Mesenchymal stem cell (in vitro differentiated cells and primary cell): Measurements from ENCODE around the gene ZNF593.

Experiments
- DNase-seq: peaks from one replicate; pipeline ENCODE4 v3.0.0-alpha.2; 2013
- H2AFZ ChIP-seq: one replicate; pipeline ENCODE4 v1.6.1; 2013; ENCODE audit warnings: low read depth, mild to moderate bottlenecking, control low read depth, inconsistent platforms, low read length, moderate library complexity
- H2AK5ac ChIP-seq: 2 replicates; pipeline ENCODE4 v1.6.1; 2013; ENCODE audit warnings: low read length, moderate library complexity, mild to moderate bottlenecking, inconsistent platforms; ENCODE audit not compliant: severe bottlenecking
- H2BK120ac ChIP-seq: one replicate; pipeline ENCODE4 v1.6.1; 2013; ENCODE audit warnings: low read depth, mild to moderate bottlenecking, inconsistent platforms, low read length, moderate library complexity
- H2BK12ac ChIP-seq, 2 experiments: one replicate each; pipeline ENCODE4 v1.6.1; 2013; ENCODE audit warnings: inconsistent platforms in 2 of 2, low read length in 2 of 2, mild to moderate bottlenecking in 2 of 2, moderate library complexity in 2 of 2, control low read depth in 1 of 2
- H2BK15ac ChIP-seq: one replicate; pipeline ENCODE4 v1.6.1; 2013; ENCODE audit warnings: mild to moderate bottlenecking, low read depth, inconsistent platforms; ENCODE audit not compliant: poor library complexity, severe bottlenecking
- H2BK5ac ChIP-seq: 2 replicates; pipeline ENCODE4 v1.6.1; 2013; ENCODE audit warnings: low read depth, mild to moderate bottlenecking, low read length, control low read depth, inconsistent platforms; ENCODE audit not compliant: poor library complexity, severe bottlenecking
- H3K14ac ChIP-seq, 2 experiments: one replicate each; pipeline ENCODE4 v1.6.1; 2013; ENCODE audit warnings: inconsistent platforms in 2 of 2, low read length in 2 of 2, control low read depth in 1 of 2, mild to moderate bottlenecking in 1 of 2, moderate library complexity in 1 of 2
- H3K18ac ChIP-seq, 2 experiments: one replicate each; pipeline ENCODE4 v1.6.1; 2013; ENCODE audit warnings: inconsistent platforms in 2 of 2, low read length in 2 of 2, control low read depth in 1 of 2, low read depth in 1 of 2, mild to moderate bottlenecking in 1 of 2
- H3K23ac ChIP-seq, 2 experiments: one replicate each; pipeline ENCODE4 v1.6.1; 2013; ENCODE audit warnings: inconsistent platforms in 2 of 2, low read length in 2 of 2, mild to moderate bottlenecking in 2 of 2, moderate library complexity in 2 of 2, control low read depth in 1 of 2
- H3K27ac ChIP-seq: 2 replicates; pipeline ENCODE4 v1.5.1; 2013; ENCODE audit warnings: mild to moderate bottlenecking, moderate library complexity, low read length, control low read depth, inconsistent platforms; ENCODE audit not compliant: poor library complexity, severe bottlenecking
- H3K27me3 ChIP-seq, 2 experiments: 2 replicates each; pipeline versions ENCODE4 v1.6.1 to v1.7.0; 2013; ENCODE audit warnings: low read length in 2 of 2, mild to moderate bottlenecking in 2 of 2, moderate library complexity in 2 of 2, control low read depth in 1 of 2, inconsistent platforms in 1 of 2; ENCODE audit not compliant: control insufficient read depth in 1 of 2, insufficient read depth in 1 of 2
- H3K36me3 ChIP-seq, 2 experiments: 2 replicates each; pipeline versions ENCODE4 v1.6.1 to v1.7.0; 2013; ENCODE audit warnings: low read length in 2 of 2, control low read depth in 1 of 2, inconsistent platforms in 1 of 2, low read depth in 1 of 2, mild to moderate bottlenecking in 1 of 2; ENCODE audit not compliant: insufficient read depth in 2 of 2, control insufficient read depth in 1 of 2
- H3K4ac ChIP-seq, 2 experiments: one replicate each; pipeline ENCODE4 v1.6.1; 2013; ENCODE audit warnings: inconsistent platforms in 2 of 2, low read length in 2 of 2, mild to moderate bottlenecking in 2 of 2, moderate library complexity in 2 of 2, control low read depth in 1 of 2, low read depth in 1 of 2
- H3K4me1 ChIP-seq: 2 replicates; pipeline ENCODE4 v1.6.1; 2013; ENCODE audit warnings: low read depth, low read length, control low read depth; ENCODE audit not compliant: control insufficient read depth, insufficient read depth
- H3K4me2 ChIP-seq: 2 replicates; pipeline ENCODE4 v1.6.1; 2013; ENCODE audit warnings: low read length, mild to moderate bottlenecking, inconsistent platforms; ENCODE audit not compliant: poor library complexity, severe bottlenecking
- H3K4me3 ChIP-seq, 2 experiments: 2 replicates each; pipeline versions ENCODE4 v1.5.1 to v1.7.0; 2013; ENCODE audit warnings: low read length in 2 of 2, mild to moderate bottlenecking in 2 of 2, control low read depth in 1 of 2, low read depth in 1 of 2; ENCODE audit not compliant: insufficient read depth in 1 of 2
- H3K79me1 ChIP-seq: replicated peaks from 2 replicates; pipeline ENCODE4 v1.6.1; 2013; ENCODE audit warnings: mild to moderate bottlenecking, control low read depth, low read length, inconsistent platforms; ENCODE audit not compliant: poor library complexity, severe bottlenecking
- H3K9ac ChIP-seq: 2 replicates; pipeline ENCODE4 v1.7.0; 2013; ENCODE audit warnings: mild to moderate bottlenecking, low read length, moderate library complexity
- H3K9me3 ChIP-seq: 2 replicates; pipeline ENCODE4 v1.7.0; 2013; ENCODE audit warnings: mild to moderate bottlenecking, low read length; ENCODE audit not compliant: control insufficient read depth
- H4K8ac ChIP-seq: one replicate; pipeline ENCODE4 v1.6.1; 2013; ENCODE audit warnings: inconsistent platforms, mild to moderate bottlenecking, low read length, moderate library complexity
- H4K91ac ChIP-seq: one replicate; pipeline ENCODE4 v1.6.1; 2013; ENCODE audit warnings: mild to moderate bottlenecking, low read length, inconsistent platforms
- WGBS: methylation state at CpG from one replicate; pipeline ENCODE4 v1.1.7; 2013; ENCODE audit warnings: mixed read lengths; 5-methylcytosine and 5-hydroxymethylcytosine counted together

ZNF593 gene

DNA sequence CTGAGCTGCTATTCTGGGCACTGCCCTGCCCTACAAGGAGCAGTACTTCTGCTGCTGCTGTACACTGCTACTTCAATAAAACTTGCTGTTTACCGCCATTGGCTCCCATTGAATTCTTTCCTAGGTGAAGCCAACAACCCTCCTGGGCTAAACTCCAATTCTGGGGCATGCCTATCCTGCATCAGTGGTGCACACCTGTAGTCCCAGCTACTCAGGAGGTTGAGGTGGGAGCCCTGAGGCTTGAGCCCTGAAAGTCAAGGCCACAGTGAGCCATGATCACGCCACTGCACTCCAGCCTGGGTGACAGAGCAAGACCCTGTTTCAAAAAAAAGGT lies 36.9 kb upstream of the ZNF593 start:
- H3K14ac ChIP-seq: no peak overlapping the region
- H3K27ac ChIP-seq: no peak overlapping the region
- no peak overlapping the region for H2BK12ac ChIP-seq
- H3K9me3 ChIP-seq: no peaks in the 10 kb centered on the region
- no peak overlapping the region for H3K23ac ChIP-seq
- H2BK15ac ChIP-seq: no peak overlapping the region
- peaks cover 0 to 12% of the 10 kb centered on the region in 2 experiments for H3K27me3 ChIP-seq
- H2AFZ ChIP-seq: no peak overlapping the region
- H2AK5ac ChIP-seq: no peak overlapping the region
- no peaks in the 10 kb centered on the region for H3K36me3 ChIP-seq
- DNase-seq: no peak
- H4K8ac ChIP-seq: no peak overlapping the region
- no peaks in the 10 kb centered on the region for H3K79me1 ChIP-seq
- WGBS: 96% methylated on average over 2 of the region's 2 CpGs
- no peak overlapping the region for H3K4me3 ChIP-seq
- no peak overlapping the region for H3K4me2 ChIP-seq
- no peak overlapping the region for H3K9ac ChIP-seq
- H4K91ac ChIP-seq: no peak overlapping the region
- H2BK5ac ChIP-seq: no peak overlapping the region
- no peak overlapping the region for H3K18ac ChIP-seq
- H2BK120ac ChIP-seq: no peak overlapping the region
- no peak overlapping the region for H3K4ac ChIP-seq
- H3K4me1 ChIP-seq: no peaks in the 10 kb centered on the region

DNA sequence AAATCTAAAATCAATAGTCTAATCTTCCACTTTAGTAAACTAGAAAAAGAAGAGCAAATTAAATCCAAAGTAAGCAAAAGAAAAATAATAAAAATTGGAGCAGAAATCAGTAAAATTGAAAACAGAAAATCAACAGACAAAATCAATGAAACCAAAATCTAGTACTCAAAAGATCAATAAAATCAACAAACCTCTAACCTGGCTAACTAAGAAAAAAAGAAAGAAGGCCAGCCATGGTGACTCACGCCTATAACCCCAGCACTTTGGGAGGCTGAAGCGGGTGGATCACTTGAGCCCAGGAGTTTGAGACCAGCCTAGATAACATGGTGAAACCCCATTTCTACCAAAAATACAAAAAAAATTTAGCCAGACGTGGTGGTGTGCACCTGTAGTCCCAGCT lies 35.2 kb upstream of the ZNF593 start:
- H3K4me3 ChIP-seq: no peak overlapping the region
- H2BK12ac ChIP-seq: no peak overlapping the region
- no peaks in the 10 kb centered on the region for H3K4me1 ChIP-seq
- no peak overlapping the region for H3K23ac ChIP-seq
- no peak overlapping the region for H3K18ac ChIP-seq
- H2AK5ac ChIP-seq: no peak overlapping the region
- no peak overlapping the region for H3K4me2 ChIP-seq
- no peak overlapping the region for H2AFZ ChIP-seq
- H3K4ac ChIP-seq: no peak overlapping the region
- H3K79me1 ChIP-seq: no peaks in the 10 kb centered on the region
- H4K91ac ChIP-seq: no peak overlapping the region
- no peak overlapping the region for H3K27ac ChIP-seq
- no peaks in the 10 kb centered on the region for H3K36me3 ChIP-seq
- H3K9me3 ChIP-seq: no peaks in the 10 kb centered on the region
- H3K14ac ChIP-seq: no peak overlapping the region
- no CpG with 5 or more reads among the region's 3 CpGs for WGBS
- H3K9ac ChIP-seq: no peak overlapping the region
- peaks cover 0 to 7% of the 10 kb centered on the region in 2 experiments for H3K27me3 ChIP-seq
- no peak overlapping the region for H2BK5ac ChIP-seq
- no peak for DNase-seq
- no peak overlapping the region for H2BK15ac ChIP-seq
- H2BK120ac ChIP-seq: no peak overlapping the region
- H4K8ac ChIP-seq: no peak overlapping the region

DNA sequence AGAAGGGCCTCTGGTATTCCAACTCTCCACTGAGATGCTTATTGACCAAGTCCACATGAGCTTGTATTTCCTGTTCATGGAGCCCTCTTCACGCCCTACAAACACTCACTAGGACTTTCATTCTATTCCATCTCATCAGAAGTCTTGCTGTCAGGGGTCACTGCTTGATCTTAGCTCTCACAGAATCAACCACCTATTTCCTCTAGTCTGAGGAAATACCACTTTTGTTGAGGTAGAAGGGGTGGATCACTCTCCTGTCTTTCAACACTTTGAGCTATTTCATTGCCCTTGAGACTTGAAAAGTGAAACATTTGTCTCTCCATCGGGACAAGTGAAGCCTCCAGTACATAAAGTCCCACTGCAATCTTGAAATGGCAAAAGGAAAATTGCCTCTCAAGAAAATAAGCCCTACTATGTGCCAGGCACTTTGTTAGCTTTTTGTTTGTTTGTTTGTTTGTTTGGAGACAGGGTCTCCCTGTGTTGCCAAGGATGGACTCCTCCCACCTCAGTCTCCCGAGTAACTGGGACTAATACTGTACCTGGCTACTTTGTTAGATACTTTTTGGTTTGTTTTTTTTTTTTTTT lies 30.6 kb upstream of the ZNF593 start:
- Histone ChIP-seq H2BK15ac (no peak overlapping the region), H3K4me1 (peaks cover 1% of the 10 kb centered on the region), H4K91ac (no peak overlapping the region), H3K14ac (no peak overlapping the region), H3K18ac (no peak overlapping the region), H3K9me3 (no peaks in the 10 kb centered on the region), H3K23ac (no peak overlapping the region), H2BK12ac (no peak overlapping the region), H2AFZ (no peak overlapping the region), H3K27ac (no peak overlapping the region), H3K4me3 (no peak overlapping the region), H3K9ac (no peak overlapping the region), H4K8ac (no peak overlapping the region), H3K27me3 (peaks cover 0 to 3% of the 10 kb centered on the region in 2 experiments), H2BK120ac (no peak overlapping the region), H3K36me3 (no peaks in the 10 kb centered on the region), H2BK5ac (no peak overlapping the region), H3K4me2 (no peak overlapping the region), H2AK5ac (no peak overlapping the region), H3K4ac (no peak overlapping the region), H3K79me1 (no peaks in the 10 kb centered on the region)
- WGBS: 91% methylated on average over 2 of the region's 3 CpGs
- DNase-seq: no peak

DNA sequence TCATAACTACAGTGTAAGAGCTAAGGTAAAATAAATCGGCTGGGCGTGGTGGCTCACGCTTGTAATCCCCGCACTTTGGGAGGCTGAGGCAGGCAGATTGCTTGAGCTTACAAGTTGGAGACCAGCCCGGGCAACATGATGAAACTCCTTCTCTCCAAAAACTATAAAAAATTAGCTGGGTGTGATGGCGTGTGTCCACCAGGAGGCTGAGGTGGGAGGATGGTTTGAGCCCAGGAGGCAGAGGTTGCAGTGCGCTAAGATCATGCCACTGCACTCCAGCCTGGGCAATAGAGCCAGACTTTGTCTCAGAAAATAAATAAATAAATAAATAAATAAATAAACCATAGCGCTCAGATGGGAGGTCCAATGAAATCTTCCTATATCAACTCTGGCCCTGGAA lies 27.5 kb upstream of the ZNF593 start:
- Histone ChIP-seq H3K27ac (no peak overlapping the region), H4K8ac (no peak overlapping the region), H3K9ac (no peak overlapping the region)

More for the DNA sequence above, 27.5 kb upstream of the ZNF593 start:
- no peak for DNase-seq
- no peak overlapping the region for H4K91ac ChIP-seq
- WGBS: over 99% methylated on average over 6 of the region's 8 CpGs
- H3K9me3 ChIP-seq: no peaks in the 10 kb centered on the region
- no peak overlapping the region for H3K4me3 ChIP-seq
- H2BK120ac ChIP-seq: no peak overlapping the region
- H3K4me2 ChIP-seq: no peak overlapping the region
- no peaks in the 10 kb centered on the region for H3K36me3 ChIP-seq
- no peak overlapping the region for H2BK15ac ChIP-seq
- no peak overlapping the region for H3K23ac ChIP-seq
- peaks cover 1% of the 10 kb centered on the region for H3K4me1 ChIP-seq
- no peak overlapping the region for H2BK12ac ChIP-seq
- H3K79me1 ChIP-seq: no peaks in the 10 kb centered on the region
- no peak overlapping the region for H2BK5ac ChIP-seq
- H3K18ac ChIP-seq: no peak overlapping the region
- H3K14ac ChIP-seq: no peak overlapping the region
- H2AFZ ChIP-seq: no peak overlapping the region
- no peak overlapping the region for H3K4ac ChIP-seq
- H2AK5ac ChIP-seq: no peak overlapping the region
- H3K27me3 ChIP-seq: peaks cover 19 to 20% of the 10 kb centered on the region in 2 experiments
